ENCODE results near the gene CSTPP1. TPM values are rescaled to one million over a fixed set of nuclear protein-coding genes. Genes with fewer than 3 reads are reported as not detected.
"Not testable (repeated sequence)": the region's sequence is repeated elsewhere in the genome, so short reads cannot be mapped to it uniquely, and the experiment has no call there.

The CSTPP1 gene
- total RNA-seq, 1 donor from 2014 or later, result 25.9 TPM

DNA sequence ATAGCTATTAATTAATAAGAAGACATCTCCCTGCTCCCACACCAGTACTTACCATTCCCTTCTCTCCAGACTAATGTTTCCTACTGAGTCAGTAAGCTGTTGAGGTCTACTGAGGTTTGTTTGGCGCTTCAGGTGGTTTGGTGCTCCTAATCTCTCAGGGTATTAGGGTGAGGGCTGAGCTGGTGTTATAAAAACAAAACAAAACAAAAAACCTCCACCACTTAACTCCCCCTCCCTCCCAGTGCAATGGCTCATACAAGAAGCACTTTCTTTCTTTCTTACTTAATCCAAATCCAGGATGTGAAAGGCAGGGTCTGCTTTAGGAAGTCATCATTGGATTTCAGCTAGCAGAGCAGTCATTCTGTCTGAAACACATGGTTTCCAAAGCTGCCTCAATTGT lies 15.3 kb downstream of the CSTPP1 start:
- DNase-seq (ENCODE audit: extremely low read depth, low read depth, low spot score), result no peak

DNA sequence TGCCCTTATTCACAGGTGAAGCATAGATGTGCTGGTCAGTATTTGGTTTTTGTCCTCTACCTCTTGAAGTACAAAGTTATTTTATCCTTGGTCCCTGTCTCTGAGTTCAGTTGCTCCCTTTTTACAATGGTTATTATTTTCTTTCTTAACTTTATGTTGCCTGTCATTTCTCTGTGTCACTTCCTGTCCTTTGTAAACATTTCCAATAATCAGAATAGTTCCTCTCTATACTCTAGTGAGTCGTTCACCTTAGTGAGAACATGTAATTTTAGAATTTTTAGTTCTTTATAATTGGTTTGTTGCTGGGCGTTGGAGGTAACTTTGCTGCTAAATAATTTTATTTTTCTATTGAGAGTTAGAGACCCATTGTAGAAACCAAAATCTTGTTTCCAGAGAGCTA lies 16.0 kb downstream of the CSTPP1 start:
- DNase-seq (ENCODE audit: extremely low read depth, low read depth, low spot score), result no peak

DNA sequence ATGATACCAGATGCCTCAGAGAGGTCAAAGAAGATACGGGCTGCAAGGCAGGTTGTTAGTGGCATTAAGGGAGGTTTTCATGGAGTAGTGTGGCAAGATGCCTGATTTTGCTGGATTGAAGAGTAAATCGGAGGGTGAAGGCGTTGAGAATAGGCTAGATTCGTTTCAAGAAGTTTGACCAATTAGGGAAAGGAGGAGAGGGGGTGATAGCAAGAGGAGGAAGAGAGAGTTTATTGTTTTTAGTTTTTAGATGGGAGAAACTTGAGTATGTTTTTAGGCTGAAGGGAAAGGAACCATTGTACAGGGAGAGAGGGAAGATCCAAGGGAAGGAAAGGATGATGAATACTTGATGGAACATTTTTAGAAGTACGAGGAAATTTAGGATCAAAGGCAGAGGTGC lies 16.5 kb downstream of the CSTPP1 start:
- DNase-seq (ENCODE audit: extremely low read depth, low read depth, low spot score), result no peak

DNA sequence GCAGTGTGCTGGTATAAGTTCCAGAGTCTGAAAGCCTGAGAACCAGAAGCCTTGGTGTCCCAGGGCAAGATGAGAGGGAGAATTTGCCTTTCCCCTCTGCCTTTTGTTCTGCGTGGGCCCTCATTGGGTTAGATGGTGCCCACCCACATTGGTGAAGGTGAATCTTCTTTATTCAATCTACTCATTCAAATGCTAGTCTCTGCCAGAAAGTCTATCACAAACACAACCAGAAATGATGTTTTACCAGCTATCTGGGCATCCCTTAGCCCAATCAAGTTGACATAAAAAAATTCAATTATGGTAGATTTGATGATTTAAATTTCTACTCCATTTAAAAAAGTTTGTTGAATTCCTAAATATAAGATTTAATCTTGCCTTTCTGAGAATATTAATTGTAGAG lies 22.2 kb downstream of the CSTPP1 start:
- DNase-seq (ENCODE audit: extremely low read depth, low read depth, low spot score), result no peak

DNA sequence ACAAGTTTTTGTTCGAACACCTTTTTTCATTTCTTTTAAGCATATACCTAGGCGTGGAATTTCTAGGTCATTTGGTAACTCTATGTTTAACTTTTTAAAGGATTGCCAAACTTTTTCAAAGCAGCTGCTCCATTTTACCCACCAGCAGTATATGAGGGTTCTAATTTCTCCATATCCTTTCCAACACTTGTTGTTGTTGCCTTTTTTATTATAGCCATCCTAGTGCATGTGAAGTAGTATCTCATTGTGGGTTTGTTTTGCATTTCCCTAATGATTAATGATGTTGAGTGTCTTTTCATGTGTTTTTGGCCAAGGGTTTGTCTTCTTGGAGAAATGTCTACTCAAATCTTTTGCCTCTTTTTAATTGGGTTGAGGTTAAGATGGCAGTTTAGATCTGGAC lies 24.5 kb downstream of the CSTPP1 start:
- DNase-seq (ENCODE audit: extremely low read depth, low read depth, low spot score), result no peak

DNA sequence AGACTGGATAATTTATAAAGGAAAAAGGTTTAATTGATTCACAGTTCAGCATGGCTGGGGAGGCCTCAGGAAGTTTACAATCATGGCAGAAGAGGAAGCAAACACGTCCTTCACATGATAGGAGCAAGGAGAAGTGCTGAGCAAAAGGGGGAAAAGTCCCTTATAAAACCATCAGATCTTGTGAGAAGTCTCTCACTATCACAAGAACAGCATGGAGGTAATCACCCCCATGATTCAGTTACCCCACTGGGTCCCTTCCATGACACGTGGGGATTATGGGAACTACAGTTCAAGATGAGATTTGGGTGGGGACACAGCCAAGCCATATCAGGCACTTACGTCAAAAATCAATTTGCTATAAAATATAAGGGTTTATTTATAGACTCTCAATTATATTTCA lies 25.3 kb downstream of the CSTPP1 start:
- DNase-seq (ENCODE audit: extremely low read depth, low read depth, low spot score), result not testable (repeated sequence)

DNA sequence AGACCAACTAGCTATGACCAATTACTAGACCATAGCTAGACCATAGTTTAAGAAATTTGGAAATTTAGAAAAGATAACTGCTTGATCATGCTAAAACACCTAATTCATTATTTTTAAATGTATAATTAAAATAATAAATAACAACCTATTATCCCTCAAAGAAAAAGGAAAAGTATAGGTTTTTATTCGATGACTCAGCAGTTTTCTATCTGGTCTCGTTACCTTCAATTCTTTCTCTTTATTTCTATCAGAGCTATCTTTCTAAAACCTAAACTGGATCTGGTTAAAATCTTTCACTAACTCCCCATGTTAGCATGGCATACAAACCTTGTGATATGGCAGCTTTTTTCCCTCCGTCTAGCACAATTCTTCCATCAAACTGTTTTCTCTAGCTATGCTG lies 27.3 kb downstream of the CSTPP1 start:
- DNase-seq (ENCODE audit: extremely low read depth, low read depth, low spot score), result no peak

DNA sequence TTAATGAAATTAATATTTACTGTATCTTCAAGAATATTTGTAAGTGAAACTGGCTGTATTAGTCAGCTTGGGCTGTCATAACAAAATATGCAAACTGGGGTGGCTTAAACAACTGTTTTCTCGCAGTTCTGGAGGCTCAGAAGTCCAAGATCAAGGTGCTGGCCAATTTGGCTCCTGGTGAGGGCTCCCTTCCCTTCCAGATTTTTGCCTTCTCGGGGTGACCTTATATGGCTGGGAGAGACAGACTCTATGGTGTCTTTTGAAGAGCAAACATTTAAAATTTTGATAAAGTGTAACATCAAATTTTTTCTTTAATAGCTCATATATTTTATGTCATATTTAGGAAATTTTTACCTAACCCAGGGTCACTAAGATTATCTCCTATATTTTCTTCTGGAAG lies 30.2 kb downstream of the CSTPP1 start:
- DNase-seq (ENCODE audit: extremely low read depth, low read depth, low spot score), result no peak

DNA sequence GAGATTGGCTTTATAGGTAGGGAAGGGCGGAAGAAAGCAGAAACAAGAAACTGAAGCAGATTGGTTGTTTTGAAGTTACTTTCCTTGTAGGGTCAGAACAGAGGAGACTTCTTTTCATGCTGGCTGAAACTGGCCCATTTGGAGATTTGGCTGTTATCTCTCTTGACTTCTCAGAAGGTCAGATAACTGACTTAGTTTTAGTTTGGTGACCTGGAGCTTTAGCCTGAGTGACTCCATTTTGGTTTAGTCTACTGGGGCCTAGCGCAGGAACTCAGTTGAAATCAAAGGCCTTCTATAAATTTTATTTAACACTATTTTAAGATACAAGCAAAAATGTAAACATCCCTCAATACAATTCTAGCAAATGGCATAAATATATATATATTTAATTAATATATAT lies 31.4 kb downstream of the CSTPP1 start:
- DNase-seq (ENCODE audit: extremely low read depth, low read depth, low spot score), result no peak

DNA sequence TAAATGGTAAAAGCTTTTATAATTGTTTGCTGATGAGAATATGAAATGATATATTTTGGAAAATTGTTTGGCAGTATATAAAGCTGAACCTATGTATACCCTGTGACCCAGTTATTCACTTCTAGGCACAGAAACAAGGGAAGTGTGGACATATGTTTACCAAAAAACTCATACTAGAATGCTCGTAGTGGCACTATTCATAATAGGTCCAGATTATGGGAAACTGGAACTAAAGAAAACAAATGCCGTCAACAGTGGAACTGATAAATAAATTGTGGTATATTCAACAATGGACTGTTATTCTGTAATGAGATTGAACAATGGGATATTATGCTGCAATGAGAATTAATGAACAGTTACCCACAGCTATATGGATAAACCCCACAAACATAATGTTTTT lies 32.8 kb downstream of the CSTPP1 start:
- DNase-seq (ENCODE audit: extremely low read depth, low read depth, low spot score), result no peak

DNA sequence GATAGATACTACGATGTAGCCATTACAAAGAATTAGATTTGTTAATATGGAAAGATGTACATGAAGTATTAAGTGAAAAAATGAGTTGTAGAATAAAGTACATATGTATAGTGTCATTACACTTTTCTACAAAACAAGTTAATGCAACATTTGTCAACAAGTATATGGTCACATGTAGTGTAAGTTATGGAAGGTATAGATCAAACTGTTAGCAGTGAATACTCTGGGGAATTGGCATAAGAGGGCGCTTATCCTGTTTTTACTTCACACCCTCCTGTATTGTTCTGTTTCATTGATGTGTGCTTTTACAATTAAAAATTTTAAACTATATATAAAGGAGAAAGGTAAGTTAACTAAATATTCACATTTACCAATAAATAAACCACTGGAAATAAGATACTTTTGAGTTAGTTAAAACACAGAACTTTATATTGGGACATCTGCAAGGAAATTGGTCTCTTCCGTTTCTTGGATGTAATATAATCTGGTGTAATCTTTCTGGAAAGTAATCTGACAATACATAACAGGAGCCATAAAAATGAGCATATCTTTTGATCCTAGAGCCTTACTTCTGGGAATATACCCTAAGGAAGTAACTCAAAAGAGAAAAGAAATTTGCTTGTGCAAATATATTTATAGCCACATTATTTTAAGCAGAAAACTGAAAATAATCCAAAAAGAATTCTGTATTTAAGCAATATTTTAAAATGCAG lies 34.5 kb downstream of the CSTPP1 start:
- no peak for DNase-seq (ENCODE audit: extremely low read depth, low read depth, low spot score)

DNA sequence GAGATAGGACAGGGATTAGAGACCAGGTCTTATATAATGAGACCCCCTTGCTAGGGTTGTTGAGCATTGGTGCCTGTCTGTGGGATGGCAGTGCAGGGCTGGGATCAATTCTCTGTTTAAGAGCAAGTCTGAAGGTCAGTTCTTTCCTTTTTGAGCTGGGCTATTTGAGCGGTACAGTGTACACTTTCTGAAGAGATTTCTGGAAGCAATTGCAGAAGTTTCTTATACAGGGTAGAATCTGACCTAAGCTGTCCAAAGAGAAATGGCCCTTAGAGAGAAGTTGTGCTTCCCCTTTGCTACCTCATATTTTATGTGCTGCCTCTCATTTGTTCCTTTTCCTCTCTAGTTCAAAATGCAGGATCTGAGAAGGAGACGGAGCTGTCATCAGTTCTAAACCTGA lies 35.8 kb downstream of the CSTPP1 start:
- DNase-seq (ENCODE audit: extremely low read depth, low read depth, low spot score), result no peak

DNA sequence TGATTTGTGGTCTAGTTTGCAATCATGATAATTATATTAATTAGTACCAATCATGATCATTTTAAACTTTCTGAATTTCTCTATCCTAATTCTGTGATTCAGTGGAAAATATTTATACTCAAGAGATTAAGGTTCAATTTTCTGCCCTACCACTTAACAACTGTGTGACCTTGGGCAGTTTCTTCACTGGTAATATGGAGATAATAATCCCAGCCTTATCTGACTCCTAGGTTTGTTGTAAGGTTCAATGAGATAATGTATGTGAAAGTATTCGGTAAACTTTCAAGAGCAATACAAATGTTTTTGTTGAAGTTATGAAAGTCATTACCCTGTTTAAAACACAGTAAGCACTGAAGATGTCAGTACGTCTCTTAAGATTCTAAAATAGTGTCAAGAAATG lies 36.3 kb downstream of the CSTPP1 start:
- DNase-seq (ENCODE audit: extremely low read depth, low read depth, low spot score), result no peak

DNA sequence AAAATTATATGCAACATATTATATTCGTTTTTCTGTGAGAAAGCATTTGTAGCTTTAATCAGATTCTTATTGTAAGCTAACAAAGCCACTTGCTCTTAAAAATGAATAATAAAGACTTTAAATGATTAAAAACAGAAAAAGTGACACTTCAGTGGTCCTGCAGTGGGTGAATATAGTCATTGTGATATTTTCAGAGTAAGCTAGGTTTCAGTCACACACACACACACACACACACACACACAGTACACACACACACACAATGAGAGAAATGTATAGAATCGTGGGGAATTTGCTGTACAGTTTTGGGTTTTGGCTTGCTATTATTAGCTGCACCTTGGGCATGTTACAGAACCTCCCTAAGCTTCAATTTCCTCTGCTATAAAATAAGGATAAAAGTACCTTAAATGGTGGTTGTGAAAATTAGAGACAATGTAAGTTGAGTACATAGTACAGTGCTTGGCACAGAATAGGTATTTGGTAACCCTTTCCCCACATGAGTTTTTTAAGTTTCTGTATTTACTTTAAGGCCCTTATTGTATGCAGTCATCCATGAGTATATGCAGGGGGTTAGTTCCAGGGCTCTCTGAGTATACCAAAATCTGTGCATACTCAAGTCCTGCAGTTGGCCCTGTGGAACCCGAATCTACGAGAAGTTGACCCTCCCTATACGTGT lies 39.8 kb downstream of the CSTPP1 start:
- no peak for DNase-seq (ENCODE audit: extremely low read depth, low read depth, low spot score)

DNA sequence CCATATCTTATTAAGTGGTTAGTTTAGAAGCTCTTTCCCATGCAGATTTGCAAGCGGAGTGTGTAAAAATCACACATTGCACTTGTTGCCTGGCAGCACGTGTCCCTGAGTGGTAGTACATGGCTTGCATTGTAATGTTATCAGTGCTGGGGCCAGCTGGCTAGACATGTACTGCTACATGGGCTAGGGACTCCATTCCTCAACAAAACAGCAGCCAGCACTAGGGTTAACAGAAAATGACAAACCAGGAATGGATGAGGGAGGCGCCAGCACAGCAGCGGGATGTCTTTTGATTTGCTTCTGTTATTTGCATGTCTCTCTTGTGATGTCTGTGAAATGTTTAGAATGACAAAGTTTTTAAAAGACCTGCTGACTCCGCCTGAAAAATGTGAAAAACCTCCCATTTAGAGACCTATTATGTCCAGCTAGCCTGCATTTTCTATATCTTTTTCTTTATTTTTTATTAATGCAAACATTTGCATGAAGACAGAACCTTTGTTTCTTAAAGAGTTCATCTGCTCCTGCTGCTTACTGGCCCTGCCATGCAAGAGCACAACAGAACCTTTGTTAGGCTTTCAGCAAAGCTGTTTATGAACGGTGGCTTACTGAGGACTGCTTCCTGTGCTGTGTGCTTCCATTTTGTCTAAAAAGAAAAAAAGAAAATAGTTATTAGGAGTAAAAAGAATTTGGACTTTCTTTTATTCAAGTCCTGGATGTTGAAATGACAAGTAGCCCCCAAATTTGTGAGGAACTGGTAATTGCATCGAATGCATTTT lies 40.7 kb downstream of the CSTPP1 start:
- DNase-seq (ENCODE audit: extremely low read depth, low read depth, low spot score), result no peak

DNA sequence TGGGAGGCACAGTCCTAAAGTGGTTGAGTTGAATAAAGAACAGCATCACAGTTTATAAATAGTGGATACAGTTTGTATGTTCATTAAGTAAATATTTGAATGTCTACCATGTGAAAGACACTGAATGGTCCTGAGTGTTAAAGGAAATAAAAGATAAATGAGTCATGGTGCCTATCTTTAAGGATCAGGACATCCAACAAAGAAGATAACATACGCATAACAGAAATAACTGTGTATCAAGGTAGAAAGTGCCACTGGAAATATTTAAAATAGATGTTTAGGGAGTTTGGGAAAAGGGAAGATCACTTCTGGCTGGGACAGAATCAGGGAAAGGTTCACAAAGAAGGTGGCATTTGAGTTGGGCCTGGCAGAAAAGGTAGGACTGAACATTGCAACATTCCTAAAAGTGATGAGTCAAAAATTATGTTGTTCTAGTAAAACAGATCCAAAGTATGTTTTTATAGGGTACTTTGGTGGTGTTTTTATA lies 41.5 kb downstream of the CSTPP1 start:
- no peak for DNase-seq (ENCODE audit: extremely low read depth, low read depth, low spot score)

DNA sequence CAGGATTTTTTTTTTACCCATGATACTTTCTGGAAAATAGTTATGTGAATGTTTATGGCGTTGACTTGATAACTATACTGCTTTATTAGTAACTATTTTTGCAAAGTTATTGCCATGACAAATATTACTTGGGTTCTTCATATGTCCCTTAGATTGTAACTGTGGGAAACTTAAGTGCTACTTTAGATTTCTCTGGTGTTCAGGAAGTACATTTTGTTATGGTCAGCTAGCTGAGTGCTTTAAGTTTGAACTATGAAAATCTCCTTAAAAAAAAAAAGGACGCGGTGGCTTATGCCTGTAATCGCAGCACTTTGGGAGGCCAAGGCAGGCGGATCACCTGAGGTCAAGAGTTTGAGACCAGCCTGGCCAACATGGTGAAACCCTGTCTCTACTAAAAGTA lies 42.8 kb downstream of the CSTPP1 start:
- DNase-seq (ENCODE audit: extremely low read depth, low read depth, low spot score), result no peak

DNA sequence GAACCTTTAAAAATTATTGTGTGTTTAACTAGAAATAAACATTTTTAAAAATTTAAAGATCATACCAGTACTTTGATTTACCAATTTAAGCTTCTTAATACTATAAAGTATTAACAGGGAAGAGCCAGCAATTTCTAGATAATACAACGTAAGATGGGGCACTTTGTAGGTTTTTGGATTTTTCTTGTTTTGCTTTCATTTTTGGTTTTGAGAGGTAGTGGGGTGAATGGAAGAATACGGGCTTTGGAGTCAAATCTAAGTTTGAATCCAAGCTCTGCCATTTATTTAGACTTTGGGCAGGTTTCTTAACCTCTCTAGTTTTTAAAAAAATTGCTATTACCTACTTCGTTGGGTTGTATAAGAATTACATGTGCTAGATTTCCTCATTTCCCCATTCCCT lies 44.9 kb downstream of the CSTPP1 start:
- no peak for DNase-seq (ENCODE audit: extremely low read depth, low read depth, low spot score)

DNA sequence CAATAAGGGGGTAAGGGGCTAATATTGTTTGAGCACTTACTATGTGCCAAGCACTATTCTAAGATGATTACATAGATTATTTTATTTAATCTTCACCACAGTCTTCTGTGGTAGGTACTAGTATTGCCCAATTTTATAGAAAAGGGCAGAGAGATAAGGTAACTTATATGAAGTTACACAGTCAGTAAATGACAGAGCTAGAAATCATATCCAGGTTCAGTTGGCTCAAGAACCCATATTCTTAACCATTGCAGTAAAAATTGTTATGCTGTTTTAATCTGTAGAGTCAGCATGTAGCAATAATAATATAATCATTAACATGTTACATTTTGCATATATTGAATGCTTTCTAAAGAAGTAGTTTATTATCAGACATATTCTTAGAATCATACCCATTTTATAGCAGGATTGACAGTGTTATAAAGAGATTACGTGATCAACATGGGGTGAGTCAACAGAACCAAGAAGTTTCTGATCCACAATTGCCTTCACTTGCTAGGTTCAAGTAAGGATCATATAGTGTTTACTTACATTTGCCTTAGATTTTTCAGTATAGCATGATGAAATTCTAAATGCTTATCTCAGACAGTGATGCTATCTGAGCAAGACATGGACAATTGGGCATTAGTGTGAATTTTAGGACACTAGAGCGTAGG lies 46.4 kb downstream of the CSTPP1 start:
- no peak for DNase-seq (ENCODE audit: extremely low read depth, low read depth, low spot score)

DNA sequence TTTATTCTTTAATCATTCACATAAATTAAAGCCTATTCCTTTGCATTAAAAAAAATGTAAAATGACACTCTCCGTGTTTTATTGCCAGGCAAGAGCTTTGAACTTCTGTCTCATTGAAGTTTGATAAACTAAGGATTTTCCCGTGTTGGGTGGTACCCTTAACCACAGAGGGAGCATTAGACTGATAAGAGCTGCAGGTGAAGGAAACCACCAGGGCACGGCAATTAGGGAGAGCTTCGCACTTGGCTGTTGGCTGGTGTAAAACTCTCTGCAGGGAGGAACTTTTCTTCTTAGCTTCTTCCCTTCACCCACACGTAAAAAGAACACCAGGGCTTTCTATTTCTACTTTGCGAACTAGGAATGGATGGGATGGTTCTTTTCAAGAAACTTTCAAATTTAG lies 47.0 kb downstream of the CSTPP1 start:
- DNase-seq (ENCODE audit: extremely low read depth, low read depth, low spot score), result no peak

DNA sequence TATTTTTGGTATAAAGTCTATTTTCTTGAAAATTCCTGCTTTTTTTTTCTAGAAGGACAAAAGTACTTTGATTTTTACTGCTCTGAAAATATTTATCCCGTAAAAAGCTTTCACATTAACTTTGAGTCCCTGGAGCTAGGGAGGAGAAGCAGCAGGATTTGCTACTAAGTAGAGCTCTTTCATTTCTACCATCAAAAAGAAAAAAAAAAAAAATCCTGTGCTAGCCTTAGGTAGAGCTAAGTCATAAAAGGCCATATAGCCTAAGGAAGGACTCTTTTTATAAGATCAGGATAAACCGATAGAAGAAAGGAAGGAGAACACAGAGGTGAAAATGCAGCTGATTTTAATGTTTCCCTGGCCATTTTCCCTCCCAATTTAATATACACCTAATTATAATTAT lies 48.0 kb downstream of the CSTPP1 start:
- no peak for DNase-seq (ENCODE audit: extremely low read depth, low read depth, low spot score)

All from glomerular endothelial cell (primary cell).